ENCODE measurements around the gene DCAF12. TPM values are rescaled to one million over a fixed set of nuclear protein-coding genes. Genes with fewer than 3 reads are reported as not detected.

DCAF12 gene
- total and polyA plus RNA-seq, 4 donors, result 8.4 to 120 (median 16.0) TPM

- WGBS, result 68% methylated on average over 3 of the region's 3 CpGs
- no peak for TF ChIP-seq FOXA2 (IDR thresholded peaks at IDR 0.05)
- no peak for TF ChIP-seq GABPA (IDR thresholded peaks at IDR 0.05 in 1 of 2, conservative IDR thresholded peaks at IDR 0.05 in 1 of 2)
- TF ChIP-seq EGR1 (IDR thresholded peaks at IDR 0.05; ENCODE audit: low read depth in 2 of 2), result no peak
- TF ChIP-seq YY1 (IDR thresholded peaks at IDR 0.05), result no peak
- TF ChIP-seq, protein P1, sequence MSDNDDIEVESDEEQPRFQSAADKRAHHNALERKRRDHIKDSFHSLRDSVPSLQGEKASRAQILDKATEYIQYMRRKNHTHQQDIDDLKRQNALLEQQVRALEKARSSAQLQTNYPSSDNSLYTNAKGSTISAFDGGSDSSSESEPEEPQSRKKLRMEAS (IDR thresholded peaks at IDR 0.05), result no peak
- no peak for TF ChIP-seq RAD21 (IDR thresholded peaks at IDR 0.05)
- TF ChIP-seq SP1 (IDR thresholded peaks at IDR 0.05), result no peak
- TF ChIP-seq, protein P2, sequence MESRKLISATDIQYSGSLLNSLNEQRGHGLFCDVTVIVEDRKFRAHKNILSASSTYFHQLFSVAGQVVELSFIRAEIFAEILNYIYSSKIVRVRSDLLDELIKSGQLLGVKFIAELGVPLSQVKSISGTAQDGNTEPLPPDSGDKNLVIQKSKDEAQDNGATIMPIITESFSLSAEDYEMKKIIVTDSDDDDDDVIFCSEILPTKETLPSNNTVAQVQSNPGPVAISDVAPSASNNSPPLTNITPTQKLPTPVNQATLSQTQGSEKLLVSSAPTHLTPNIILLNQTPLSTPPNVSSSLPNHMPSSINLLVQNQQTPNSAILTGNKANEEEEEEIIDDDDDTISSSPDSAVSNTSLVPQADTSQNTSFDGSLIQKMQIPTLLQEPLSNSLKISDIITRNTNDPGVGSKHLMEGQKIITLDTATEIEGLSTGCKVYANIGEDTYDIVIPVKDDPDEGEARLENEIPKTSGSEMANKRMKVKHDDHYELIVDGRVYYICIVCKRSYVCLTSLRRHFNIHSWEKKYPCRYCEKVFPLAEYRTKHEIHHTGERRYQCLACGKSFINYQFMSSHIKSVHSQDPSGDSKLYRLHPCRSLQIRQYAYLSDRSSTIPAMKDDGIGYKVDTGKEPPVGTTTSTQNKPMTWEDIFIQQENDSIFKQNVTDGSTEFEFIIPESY (IDR thresholded peaks at IDR 0.05), result no peak
- no peak for TF ChIP-seq CTCF (IDR thresholded peaks at IDR 0.05; ENCODE audit: low read depth, low read length, missing input control)
- no peak for TF ChIP-seq HNF4G (IDR thresholded peaks at IDR 0.05)
- no peak for TF ChIP-seq TAF1 (conservative IDR thresholded peaks at IDR 0.05)
- TF ChIP-seq RXRA (IDR thresholded peaks at IDR 0.05), result no peak
- TF ChIP-seq, protein P3, sequence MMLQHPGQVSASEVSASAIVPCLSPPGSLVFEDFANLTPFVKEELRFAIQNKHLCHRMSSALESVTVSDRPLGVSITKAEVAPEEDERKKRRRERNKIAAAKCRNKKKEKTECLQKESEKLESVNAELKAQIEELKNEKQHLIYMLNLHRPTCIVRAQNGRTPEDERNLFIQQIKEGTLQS (IDR thresholded peaks at IDR 0.05), result no peak
- no peak for TF ChIP-seq HNF4A (conservative IDR thresholded peaks at IDR 0.05)
- TF ChIP-seq FOXA1 (IDR thresholded peaks at IDR 0.05), result no peak
- TF ChIP-seq, protein P4, sequence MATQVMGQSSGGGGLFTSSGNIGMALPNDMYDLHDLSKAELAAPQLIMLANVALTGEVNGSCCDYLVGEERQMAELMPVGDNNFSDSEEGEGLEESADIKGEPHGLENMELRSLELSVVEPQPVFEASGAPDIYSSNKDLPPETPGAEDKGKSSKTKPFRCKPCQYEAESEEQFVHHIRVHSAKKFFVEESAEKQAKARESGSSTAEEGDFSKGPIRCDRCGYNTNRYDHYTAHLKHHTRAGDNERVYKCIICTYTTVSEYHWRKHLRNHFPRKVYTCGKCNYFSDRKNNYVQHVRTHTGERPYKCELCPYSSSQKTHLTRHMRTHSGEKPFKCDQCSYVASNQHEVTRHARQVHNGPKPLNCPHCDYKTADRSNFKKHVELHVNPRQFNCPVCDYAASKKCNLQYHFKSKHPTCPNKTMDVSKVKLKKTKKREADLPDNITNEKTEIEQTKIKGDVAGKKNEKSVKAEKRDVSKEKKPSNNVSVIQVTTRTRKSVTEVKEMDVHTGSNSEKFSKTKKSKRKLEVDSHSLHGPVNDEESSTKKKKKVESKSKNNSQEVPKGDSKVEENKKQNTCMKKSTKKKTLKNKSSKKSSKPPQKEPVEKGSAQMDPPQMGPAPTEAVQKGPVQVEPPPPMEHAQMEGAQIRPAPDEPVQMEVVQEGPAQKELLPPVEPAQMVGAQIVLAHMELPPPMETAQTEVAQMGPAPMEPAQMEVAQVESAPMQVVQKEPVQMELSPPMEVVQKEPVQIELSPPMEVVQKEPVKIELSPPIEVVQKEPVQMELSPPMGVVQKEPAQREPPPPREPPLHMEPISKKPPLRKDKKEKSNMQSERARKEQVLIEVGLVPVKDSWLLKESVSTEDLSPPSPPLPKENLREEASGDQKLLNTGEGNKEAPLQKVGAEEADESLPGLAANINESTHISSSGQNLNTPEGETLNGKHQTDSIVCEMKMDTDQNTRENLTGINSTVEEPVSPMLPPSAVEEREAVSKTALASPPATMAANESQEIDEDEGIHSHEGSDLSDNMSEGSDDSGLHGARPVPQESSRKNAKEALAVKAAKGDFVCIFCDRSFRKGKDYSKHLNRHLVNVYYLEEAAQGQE (IDR thresholded peaks at IDR 0.05), result no peak
- TF ChIP-seq NR2F2 (IDR thresholded peaks at IDR 0.05), result no peak
- no peak for TF ChIP-seq JUND (IDR thresholded peaks at IDR 0.05)
- no peak for DNase-seq (ENCODE audit: low spot score)
Observed at GRCh38 chr9:34176089-34176488, 49.6 kb upstream of the DCAF12 start.

More at GRCh38 chr9:34176089-34176488, 49.6 kb upstream of the DCAF12 start:
- no peaks in the 10 kb centered on the region for H3K27me3 ChIP-seq (ENCODE audit: control insufficient read depth in 4 of 4, insufficient read depth in 4 of 4, low read length in 3 of 4)
- H3K36me3 ChIP-seq (ENCODE audit: control insufficient read depth in 4 of 4, insufficient read depth in 3 of 4, low read depth in 1 of 4, low read length in 3 of 4), result no peaks in the 10 kb centered on the region
- H3K9ac ChIP-seq (ENCODE audit: low read depth in 1 of 2, low read length in 2 of 2), result no peak overlapping the region
- H3K4me1 ChIP-seq (ENCODE audit: control insufficient read depth in 4 of 4, insufficient read depth in 4 of 4, low read length in 3 of 4), result peaks cover 3 to 9% (median 4%) of the 10 kb centered on the region in 4 donors
- H3K9me3 ChIP-seq (ENCODE audit: control insufficient read depth in 4 of 4, low read length in 3 of 4), result no peaks in the 10 kb centered on the region
- H3K27ac ChIP-seq (ENCODE audit: low read depth in 1 of 2, low read length in 2 of 2), result no peak overlapping the region
- H3K4me3 ChIP-seq (ENCODE audit: low read depth in 1 of 3, low read length in 3 of 3), result no peak overlapping the region

Data from liver (tissue), 9 donors.